ENCODE measurements around the gene YPEL4. TPM values are rescaled to one million over a fixed set of nuclear protein-coding genes. Genes with fewer than 3 reads are reported as not detected.

Gene YPEL4
- total RNA-seq, 1 experiment from 2014 or later = 0.16 TPM

GRCh38 chr11:57632116-57632515 is 17.6 kb downstream of the YPEL4 start:
- BruUV-seq (replicated peaks) = no TSS peak
- intact Hi-C loops (cut with micrococcal nuclease) = no loop called here
- Mint-ChIP-seq H3K27ac (ENCODE audit: low read depth, unreplicated experiment) (no peak overlapping the region), H3K27me3 (ENCODE audit: insufficient read depth, unreplicated experiment) (peaks cover 20% of the 10 kb centered on the region), H3K4me1 (ENCODE audit: insufficient read depth, unreplicated experiment) (no peaks in the 10 kb centered on the region), H3K36me3 (ENCODE audit: insufficient read depth, unreplicated experiment) (no peaks in the 10 kb centered on the region), H3K4me3 (ENCODE audit: unreplicated experiment) (no peak overlapping the region), H3K9me3 (ENCODE audit: unreplicated experiment) (no peaks in the 10 kb centered on the region)
- no peak for DNase-seq (ENCODE audit: unreplicated experiment)
- ChIA-PET POLR2A (no interaction called here), CTCF (interaction anchor here (0.5 to 4.9 kb wide), 7 partner anchors 9 to 297 kb away, joined by 3 to 36 read pairs (median 3); no protein-coding TSS in a partner anchor)
- no peak for TF ChIP-seq CTCF (IDR thresholded peaks at IDR 0.05; ENCODE audit: unreplicated experiment)

- no peaks in the 10 kb centered on the region for H3K9me3 Mint-ChIP-seq (ENCODE audit: unreplicated experiment)
- CTCF ChIA-PET = interaction anchor here (0.6 to 1.5 kb wide), 4 partner anchors 9 to 101 kb away, joined by 3 to 14 read pairs (median 4); no protein-coding TSS in a partner anchor
These were observed 19.5 kb downstream of the YPEL4 start for GRCh38 chr11:57630171-57630570.

GRCh38 chr11:57626895-57627294 is 22.8 kb downstream of the YPEL4 start:
- ChIA-PET POLR2A (interaction anchor here (0.6 kb wide), 1 partner anchor 9 kb away, joined by 5 read pairs; no protein-coding TSS in a partner anchor), CTCF (interaction anchor here (0.9 to 2.0 kb wide), 3 partner anchors 14 to 59 kb away, joined by 3 to 13 read pairs (median 4); partner anchors contain the start of gene UBE2L6)
- Mint-ChIP-seq H3K9me3 (ENCODE audit: unreplicated experiment) (no peaks in the 10 kb centered on the region), H3K27me3 (ENCODE audit: insufficient read depth, unreplicated experiment) (peaks cover 16% of the 10 kb centered on the region), H3K4me3 (ENCODE audit: unreplicated experiment) (no peak overlapping the region), H3K36me3 (ENCODE audit: insufficient read depth, unreplicated experiment) (no peaks in the 10 kb centered on the region), H3K27ac (ENCODE audit: low read depth, unreplicated experiment) (no peak overlapping the region), H3K4me1 (ENCODE audit: insufficient read depth, unreplicated experiment) (no peaks in the 10 kb centered on the region)
- no peak for TF ChIP-seq CTCF (IDR thresholded peaks at IDR 0.05; ENCODE audit: unreplicated experiment)
- DNase-seq (ENCODE audit: unreplicated experiment) = no peak
- intact Hi-C loops (cut with micrococcal nuclease) = no loop called here
- no TSS peak for BruUV-seq (replicated peaks)

More at GRCh38 chr11:57630171-57630570, 19.5 kb downstream of the YPEL4 start:
- peaks cover 20% of the 10 kb centered on the region for H3K27me3 Mint-ChIP-seq (ENCODE audit: insufficient read depth, unreplicated experiment)
- TF ChIP-seq CTCF (IDR thresholded peaks at IDR 0.05; ENCODE audit: unreplicated experiment) = no peak
- intact Hi-C loops (cut with micrococcal nuclease) = no loop called here
- H3K36me3 Mint-ChIP-seq (ENCODE audit: insufficient read depth, unreplicated experiment) = no peaks in the 10 kb centered on the region
- POLR2A ChIA-PET = interaction anchor here (0.7 to 1.4 kb wide), 2 partner anchors 12 to 273 kb away, joined by 3 read pairs; no protein-coding TSS in a partner anchor
- no peak for DNase-seq (ENCODE audit: unreplicated experiment)
- H3K4me1 Mint-ChIP-seq (ENCODE audit: insufficient read depth, unreplicated experiment) = no peaks in the 10 kb centered on the region
- H3K27ac Mint-ChIP-seq (ENCODE audit: low read depth, unreplicated experiment) = no peak overlapping the region
- no peak overlapping the region for H3K4me3 Mint-ChIP-seq (ENCODE audit: unreplicated experiment)
- no TSS peak for BruUV-seq (replicated peaks)

GRCh38 chr11:57624864-57625263 is 24.8 kb downstream of the YPEL4 start:
- intact Hi-C loops (cut with micrococcal nuclease) = no loop called here
- POLR2A ChIA-PET = no interaction called here
- H3K4me1 Mint-ChIP-seq (ENCODE audit: insufficient read depth, unreplicated experiment) = no peaks in the 10 kb centered on the region
- CTCF ChIA-PET = interaction anchor here (0.7 to 2.2 kb wide), 5 partner anchors 16 to 263 kb away, joined by 3 to 9 read pairs (median 3); no protein-coding TSS in a partner anchor
- H3K36me3 Mint-ChIP-seq (ENCODE audit: insufficient read depth, unreplicated experiment) = no peaks in the 10 kb centered on the region
- TF ChIP-seq CTCF (IDR thresholded peaks at IDR 0.05; ENCODE audit: unreplicated experiment) = no peak
- H3K27me3 Mint-ChIP-seq (ENCODE audit: insufficient read depth, unreplicated experiment) = no peaks in the 10 kb centered on the region
- H3K27ac Mint-ChIP-seq (ENCODE audit: low read depth, unreplicated experiment) = no peak overlapping the region
- H3K9me3 Mint-ChIP-seq (ENCODE audit: unreplicated experiment) = no peaks in the 10 kb centered on the region
- no TSS peak for BruUV-seq (replicated peaks)
- H3K4me3 Mint-ChIP-seq (ENCODE audit: unreplicated experiment) = no peak overlapping the region
- no peak for DNase-seq (ENCODE audit: unreplicated experiment)
